ENCODE data around the gene NKX2-3.

The NKX2-3 gene
- 0 to 0.24 (median 0.09) reads per million in 4 experiments for total RNA-seq

- no peak for DNase-seq
Measured at GRCh38 chr10:99532687-99533495, at the start of gene NKX2-3. TSS of gene NKX2-3 (plus strand) at chr10:99532942. CDS start at chr10:99533132, 190 bp downstream.

- no peak for DNase-seq
Measured at GRCh38 chr10:99484626-99485581, 47.8 kb upstream of the NKX2-3 start.

GRCh38 chr10:99487125-99487807, 45.5 kb upstream of the NKX2-3 start:
- DNase-seq: no peak

- DNase-seq: no peak
Measured at GRCh38 chr10:99489271-99489670, 43.5 kb upstream of the NKX2-3 start.

GRCh38 chr10:99497343-99498025, 35.3 kb upstream of the NKX2-3 start:
- no peak for DNase-seq

GRCh38 chr10:99506416-99506815, 26.3 kb upstream of the NKX2-3 start:
- no peak for DNase-seq

GRCh38 chr10:99507265-99507664, 25.5 kb upstream of the NKX2-3 start:
- DNase-seq: no peak

- DNase-seq: no peak
Measured at GRCh38 chr10:99513061-99513460, 19.7 kb upstream of the NKX2-3 start.

- no peak for DNase-seq
Measured at GRCh38 chr10:99519690-99520039, 13.1 kb upstream of the NKX2-3 start.

- DNase-seq: no peak
Measured at GRCh38 chr10:99520040-99520846, 12.5 kb upstream of the NKX2-3 start.

- no peak for DNase-seq
Measured at GRCh38 chr10:99520847-99521764, 11.6 kb upstream of the NKX2-3 start.

- DNase-seq: no peak
Measured at GRCh38 chr10:99521765-99522469, 10.8 kb upstream of the NKX2-3 start.

- DNase-seq: no peak
Measured at GRCh38 chr10:99522470-99523250, 10.1 kb upstream of the NKX2-3 start.

- no peak for DNase-seq
Measured at GRCh38 chr10:99523251-99523773, 9.4 kb upstream of the NKX2-3 start.

GRCh38 chr10:99524050-99524666, 8.6 kb upstream of the NKX2-3 start:
- DNase-seq: no peak

- no peak for DNase-seq
Measured at GRCh38 chr10:99524736-99525380, 7.9 kb upstream of the NKX2-3 start.

GRCh38 chr10:99525897-99526296, 6.8 kb upstream of the NKX2-3 start:
- DNase-seq: no peak

All from effector CD8-positive, alpha-beta T cell (primary cell).